SJSA1 (cell line): ENCODE results near the gene KRT81. TPM values are rescaled to one million over a fixed set of nuclear protein-coding genes. Genes with fewer than 3 reads are reported as not detected.
"Not testable (repeated sequence)": the region's sequence is repeated elsewhere in the genome, so short reads cannot be mapped to it uniquely, and the experiment has no call there.

Source experiments
- DNase-seq, 2 experiments: peaks; one replicate each; pipeline ENCODE4 v3.0.0-alpha.2; 2015 to 2020; ENCODE audit warnings: low spot score in 2 of 2, low read depth in 1 of 2
- H3K27ac ChIP-seq: fragments of 250-450 bp; sonication (Bioruptor Pico); 2 replicates; pipeline ENCODE4 v1.5.1; 2020; ENCODE audit warnings: mild to moderate bottlenecking, moderate library complexity
- H3K27me3 ChIP-seq: fragments of 250-450 bp; sonication (Bioruptor Pico); replicated peaks from 2 replicates; pipeline ENCODE4 v1.5.1; 2020; ENCODE audit warnings: mild to moderate bottlenecking, moderate library complexity
- H3K36me3 ChIP-seq: fragments of 250-450 bp; sonication (Bioruptor Pico); 2 replicates; pipeline ENCODE4 v1.5.1; 2020; ENCODE audit warnings: mild to moderate bottlenecking
- H3K4me1 ChIP-seq: fragments of 250-450 bp; sonication (Bioruptor Pico); replicated peaks from 2 replicates; pipeline ENCODE4 v1.6.1; 2021; ENCODE audit warnings: mild to moderate bottlenecking
- H3K4me3 ChIP-seq: fragments of 250-450 bp; sonication (Bioruptor Pico); 2 replicates; pipeline ENCODE4 v1.5.1; 2020; ENCODE audit warnings: mild to moderate bottlenecking
- H3K9me3 ChIP-seq: fragments of 250-450 bp; sonication (Bioruptor Pico); replicated peaks from 2 replicates; pipeline ENCODE4 v1.5.1; 2020; ENCODE audit warnings: mild to moderate bottlenecking
- total RNA-seq: library from RNA; depleted of rRNA; stranded (reverse); fragments of >200 nt; shearing (Covaris generic); gene quantifications from 2 replicates; pipeline ENCODE4 v1.2.3, GENCODE V29; 2014

Gene KRT81
- total RNA-seq, 1 experiment from 2014 or later, result 0.13 TPM

DNA sequence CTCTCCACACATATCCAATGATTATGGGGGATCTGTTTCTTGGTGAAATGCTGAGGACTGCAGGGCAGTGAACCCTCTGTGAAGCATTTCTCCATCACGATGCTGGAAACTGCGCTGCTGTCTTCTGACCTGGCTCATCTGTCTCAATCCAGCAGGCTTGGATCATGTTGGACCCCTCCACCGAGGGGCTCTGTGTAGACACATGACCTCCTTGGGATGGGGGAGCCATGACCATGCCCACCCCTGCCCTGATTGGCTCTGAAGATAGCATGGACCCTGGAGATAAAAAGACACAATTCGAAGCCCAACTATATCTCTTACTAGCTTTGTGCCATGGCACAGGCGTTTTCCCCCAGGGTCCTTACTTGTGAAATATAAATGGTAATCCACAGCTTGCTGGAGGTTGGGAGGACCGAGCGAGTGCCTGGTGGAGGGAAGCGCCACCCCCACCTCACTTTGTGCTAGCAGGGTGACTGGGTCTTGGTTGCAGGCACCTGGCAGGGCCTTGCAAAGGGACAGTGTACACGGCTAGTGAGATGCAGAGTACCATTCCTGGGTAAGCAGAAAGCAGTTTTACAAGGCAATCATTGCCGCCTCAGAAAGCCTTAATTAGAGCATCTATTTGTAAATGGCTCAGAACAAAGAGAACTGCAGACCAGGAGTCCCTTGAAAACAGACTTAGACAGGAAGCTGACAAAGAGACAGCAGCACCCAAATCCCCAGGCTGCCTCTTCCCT is 32.2 kb upstream of the KRT81 start:
- H3K9me3 ChIP-seq, result no peaks in the 10 kb centered on the region
- H3K27ac ChIP-seq, result no peak overlapping the region
- no peak for DNase-seq
- H3K4me1 ChIP-seq, result peaks cover 7% of the 10 kb centered on the region; the same call in 1 of the 2 replicates
- no peaks in the 10 kb centered on the region for H3K36me3 ChIP-seq
- H3K4me3 ChIP-seq, result no peak overlapping the region
- H3K27me3 ChIP-seq, result no peaks in the 10 kb centered on the region

DNA sequence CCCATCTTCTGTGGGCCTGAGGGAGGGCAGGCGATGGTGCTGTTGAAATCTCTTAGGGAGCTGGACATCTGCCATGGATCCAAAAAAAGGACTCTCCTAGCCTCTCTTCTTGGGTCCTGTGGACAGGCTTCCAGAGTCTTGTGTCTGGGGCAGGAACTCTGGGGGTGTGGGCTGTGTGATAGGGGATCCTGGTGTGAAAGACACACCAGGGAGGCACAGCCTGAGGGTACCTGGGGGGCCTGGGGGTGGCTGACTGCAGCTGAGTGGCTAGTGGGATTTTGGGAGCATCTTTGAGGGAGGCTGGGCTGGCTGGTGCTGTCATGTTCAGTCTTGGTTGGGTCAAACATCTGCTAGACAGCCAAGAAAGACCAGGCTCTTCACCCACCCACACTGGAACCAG is 31.7 kb upstream of the KRT81 start:
- Histone ChIP-seq H3K9me3 (no peaks in the 10 kb centered on the region), H3K27ac (no peak overlapping the region), H3K36me3 (no peaks in the 10 kb centered on the region), H3K4me3 (no peak overlapping the region), H3K4me1 (peaks cover 7% of the 10 kb centered on the region; the same call in 1 of the 2 replicates), H3K27me3 (no peaks in the 10 kb centered on the region)
- DNase-seq, result no peak

DNA sequence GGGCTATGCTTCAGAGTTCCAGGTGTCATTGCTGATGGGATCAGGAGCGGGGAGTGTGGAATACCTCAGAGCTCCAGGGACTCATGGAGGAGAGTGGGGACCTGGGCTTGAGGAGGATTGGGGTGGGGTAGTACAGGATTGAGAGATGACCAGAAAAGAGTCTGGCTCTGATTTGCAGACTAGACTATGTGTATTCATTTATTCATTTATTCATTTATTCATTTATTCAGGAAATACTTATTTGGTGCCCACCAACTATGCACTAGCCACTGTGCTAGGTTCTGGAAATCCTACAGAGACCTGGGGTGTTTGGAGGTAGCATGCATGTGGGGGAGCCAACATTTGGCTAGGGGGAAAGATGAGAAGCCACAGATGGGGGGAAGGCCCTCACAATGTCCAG is 30.7 kb upstream of the KRT81 start:
- DNase-seq, result no peak
- H3K36me3 ChIP-seq, result no peaks in the 10 kb centered on the region
- H3K27ac ChIP-seq, result no peak overlapping the region
- no peaks in the 10 kb centered on the region for H3K27me3 ChIP-seq
- H3K9me3 ChIP-seq, result no peaks in the 10 kb centered on the region
- no peaks in the 10 kb centered on the region; the same call in 1 of the 2 replicates for H3K4me1 ChIP-seq
- no peak overlapping the region for H3K4me3 ChIP-seq

DNA sequence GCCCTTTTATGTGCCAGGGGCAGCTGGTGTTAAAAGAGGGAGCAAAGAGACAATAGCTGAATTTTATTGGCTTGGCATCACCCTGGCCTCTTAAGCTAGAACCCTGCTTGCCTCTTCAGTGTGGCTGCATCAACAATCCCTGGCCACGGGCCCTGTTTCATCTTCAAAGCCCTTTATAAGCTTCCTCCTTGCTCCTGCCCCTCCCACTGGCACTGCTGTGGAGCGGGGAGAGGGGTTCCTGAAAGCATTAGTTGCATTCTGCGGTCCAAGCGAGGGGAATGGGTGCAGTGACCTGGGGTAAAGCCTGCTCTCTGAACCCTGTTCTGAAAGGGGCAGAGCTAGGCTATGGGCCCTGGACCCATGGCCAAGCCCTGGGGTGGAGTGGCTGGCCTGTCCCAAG is 30.1 kb upstream of the KRT81 start:
- H3K27me3 ChIP-seq, result no peaks in the 10 kb centered on the region
- no peaks in the 10 kb centered on the region for H3K4me1 ChIP-seq
- H3K27ac ChIP-seq, result no peak overlapping the region
- H3K4me3 ChIP-seq, result no peak overlapping the region
- H3K9me3 ChIP-seq, result no peaks in the 10 kb centered on the region
- no peak for DNase-seq
- H3K36me3 ChIP-seq, result no peaks in the 10 kb centered on the region

DNA sequence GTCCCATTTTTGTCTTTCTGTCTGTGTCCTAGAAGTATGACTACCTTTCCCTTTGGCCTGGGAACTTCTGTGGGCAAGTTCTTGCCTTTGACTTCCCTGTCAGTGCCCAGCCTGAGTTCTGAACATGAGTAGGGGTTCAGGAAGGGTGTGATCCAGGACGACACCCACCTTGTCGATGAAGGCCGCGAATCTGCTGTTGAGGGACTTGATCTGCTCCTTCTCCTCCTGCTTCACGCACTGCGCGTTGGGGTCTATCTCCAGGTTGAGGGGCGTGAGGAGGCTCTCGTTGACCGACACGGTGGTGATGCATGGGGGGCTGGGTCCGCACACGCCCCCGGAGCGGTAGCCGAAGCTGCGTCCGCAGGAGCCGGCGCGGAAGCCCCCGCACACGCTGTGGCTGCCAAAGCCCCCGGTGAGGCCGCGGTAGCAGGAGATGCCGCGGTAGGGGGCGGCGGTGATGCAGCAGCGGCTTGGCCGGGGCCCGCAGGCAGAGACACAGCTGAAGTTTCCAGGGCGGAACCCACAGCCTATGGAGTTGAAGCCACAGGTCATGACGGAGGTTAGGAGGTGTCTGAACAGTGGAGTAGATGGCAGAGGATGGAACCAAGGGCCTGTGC is 29.6 kb upstream of the KRT81 start, which contains the start of gene KRT83:
TSS of gene KRT83 (minus strand) at position 615 of the 617 bp plus-strand sequence. CDS start at position 552, 63 bp downstream.
- Histone ChIP-seq H3K4me3 (no peak within 1 kb of the TSS), H3K27me3 (no peaks in the 10 kb centered on the region), H3K4me1 (no peaks in the 10 kb centered on the region), H3K27ac (no peak within 1 kb of the TSS), H3K9me3 (no peaks in the 10 kb centered on the region), H3K36me3 (no peaks in the 10 kb centered on the region)
- no peak for DNase-seq

DNA sequence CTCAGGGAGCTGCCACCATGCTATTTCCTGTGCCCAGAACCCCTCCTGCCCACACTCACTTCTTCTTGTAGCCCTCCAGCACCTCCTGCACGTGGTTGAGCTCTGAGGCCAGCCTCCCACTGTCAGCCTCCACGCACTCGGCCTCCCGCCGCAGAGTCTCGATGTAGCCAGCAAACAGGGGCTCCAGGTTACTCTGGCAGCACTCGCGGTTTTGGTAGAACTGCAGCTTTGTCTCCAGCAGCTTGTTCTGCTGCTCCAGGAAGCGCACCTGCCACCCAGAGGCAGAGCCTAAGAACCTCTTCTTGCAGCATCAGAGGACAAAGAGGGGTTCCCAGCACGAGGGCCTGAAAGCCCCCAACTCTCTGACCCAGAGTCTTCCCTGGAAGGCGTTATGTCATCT is 27.8 kb upstream of the KRT81 start:
- H3K4me1 ChIP-seq, result no peaks in the 10 kb centered on the region
- H3K9me3 ChIP-seq, result no peaks in the 10 kb centered on the region
- no peaks in the 10 kb centered on the region for H3K36me3 ChIP-seq
- no peaks in the 10 kb centered on the region for H3K27me3 ChIP-seq
- no peak for DNase-seq
- no peak overlapping the region for H3K27ac ChIP-seq
- H3K4me3 ChIP-seq, result no peak overlapping the region

DNA sequence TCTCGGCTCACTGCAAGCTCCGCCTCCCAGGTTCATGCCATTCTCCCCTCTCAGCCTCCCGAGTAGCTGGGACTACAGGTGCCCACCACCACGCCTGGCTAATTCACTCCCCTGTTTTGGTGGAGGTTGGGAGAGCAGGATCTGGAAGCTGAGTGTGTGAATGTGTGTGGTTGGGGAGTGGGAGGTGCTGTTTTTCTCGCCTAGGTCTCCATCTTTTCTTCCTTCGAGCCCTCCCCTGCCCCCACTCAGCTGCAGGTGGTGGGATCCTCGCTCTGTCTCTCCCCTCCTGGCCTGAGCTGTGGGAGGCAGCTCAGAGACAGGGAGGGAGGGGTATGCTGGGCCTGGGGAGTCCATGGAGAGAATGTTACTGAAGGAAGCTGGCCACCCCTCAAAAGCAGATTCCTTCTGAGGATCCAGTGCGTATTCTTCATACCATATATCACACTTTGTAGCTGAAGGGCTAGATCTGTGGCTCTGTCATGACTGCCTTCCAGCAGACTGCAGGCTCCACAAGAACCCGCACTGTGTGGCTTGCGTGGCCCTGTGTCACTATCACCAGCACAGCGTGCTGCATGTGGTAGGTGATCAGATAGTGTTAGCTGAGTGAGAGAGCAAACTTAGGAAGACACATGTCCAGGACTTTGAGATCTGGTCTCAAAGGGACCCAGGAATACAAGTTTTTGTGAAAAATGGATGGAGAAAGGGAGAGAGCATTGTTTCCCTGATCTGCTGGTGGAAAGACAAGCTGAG is 27.1 kb upstream of the KRT81 start:
- Histone ChIP-seq H3K27me3 (no peaks in the 10 kb centered on the region), H3K27ac (no peak overlapping the region), H3K4me1 (no peaks in the 10 kb centered on the region), H3K4me3 (no peak overlapping the region), H3K9me3 (no peaks in the 10 kb centered on the region), H3K36me3 (no peaks in the 10 kb centered on the region)
- DNase-seq, result no peak

DNA sequence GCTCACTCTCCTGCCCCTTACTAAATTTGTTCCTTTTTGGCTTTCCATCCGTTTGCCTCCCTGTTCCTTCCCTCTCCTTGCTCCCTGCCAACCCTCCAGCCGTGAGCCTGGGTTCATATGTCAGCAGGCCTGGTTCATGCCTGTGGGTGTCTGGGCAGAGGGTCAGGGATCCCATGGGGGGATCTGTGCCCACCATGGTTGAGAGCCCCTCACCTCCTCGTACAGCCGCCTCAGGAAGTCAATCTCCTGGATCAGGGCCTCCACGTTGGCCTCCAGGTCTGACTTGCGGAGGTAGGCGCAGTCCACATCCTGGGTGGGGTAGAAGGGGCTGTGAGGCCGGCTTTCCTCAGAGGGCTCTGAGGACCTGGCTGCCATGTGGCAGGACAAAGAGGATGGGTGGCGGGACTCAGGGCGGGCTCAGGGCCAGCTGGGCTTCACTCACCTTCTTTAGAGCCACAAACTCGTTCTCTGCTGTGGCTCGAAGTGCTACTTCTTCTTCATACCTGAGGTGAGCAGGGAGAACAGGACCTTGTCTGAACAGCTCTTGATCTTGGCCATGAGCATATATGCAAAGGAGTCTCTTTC is 26.2 kb upstream of the KRT81 start:
- Histone ChIP-seq H3K4me3 (no peak overlapping the region), H3K27me3 (no peaks in the 10 kb centered on the region), H3K36me3 (no peaks in the 10 kb centered on the region), H3K4me1 (no peaks in the 10 kb centered on the region), H3K9me3 (no peaks in the 10 kb centered on the region), H3K27ac (no peak overlapping the region)
- peak in 1 of 2 experiments; percentile 40 for DNase-seq

DNA sequence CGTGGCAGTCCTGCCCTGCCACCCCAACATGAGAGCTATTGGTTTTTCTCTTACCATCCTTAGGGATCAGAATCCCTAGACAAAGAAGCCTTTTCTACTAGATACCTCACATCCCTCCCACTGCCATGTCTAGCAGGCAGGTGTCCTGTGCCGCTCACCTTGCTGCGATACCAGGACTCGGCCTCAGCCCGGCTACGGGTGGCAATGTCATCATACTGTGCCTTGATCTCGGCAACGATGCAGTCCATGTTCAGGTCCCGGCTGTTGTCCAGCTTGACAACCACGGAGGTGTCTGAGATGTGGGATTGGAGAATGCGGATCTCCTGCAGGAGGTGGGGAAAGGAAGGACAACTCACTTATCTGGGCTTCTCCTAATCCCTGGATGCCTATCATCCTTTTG is 25.4 kb upstream of the KRT81 start:
- no peak for DNase-seq
- Histone ChIP-seq H3K36me3 (no peaks in the 10 kb centered on the region), H3K4me1 (no peaks in the 10 kb centered on the region), H3K9me3 (no peaks in the 10 kb centered on the region), H3K27me3 (no peaks in the 10 kb centered on the region), H3K27ac (no peak overlapping the region), H3K4me3 (no peak overlapping the region)

DNA sequence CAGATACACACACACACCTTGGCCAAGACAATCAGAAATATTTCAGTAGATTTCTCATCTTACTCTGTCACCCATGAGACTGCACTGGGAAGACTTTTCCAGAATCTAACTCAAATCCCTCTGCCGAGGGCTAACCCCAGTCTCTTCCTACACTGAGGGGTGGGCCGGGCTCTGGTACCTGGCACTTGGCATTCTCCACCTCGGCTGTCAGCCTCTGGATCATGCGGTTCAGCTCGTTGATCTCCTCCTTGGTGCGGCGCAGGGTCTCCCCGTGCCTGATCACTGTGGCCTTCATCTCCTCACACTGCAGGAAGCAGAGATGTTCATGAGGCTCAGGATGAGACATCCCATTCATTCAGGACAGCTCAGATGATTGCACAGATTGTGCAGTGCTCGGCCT is 25.0 kb upstream of the KRT81 start:
- H3K9me3 ChIP-seq, result no peaks in the 10 kb centered on the region
- H3K4me3 ChIP-seq, result no peak overlapping the region
- no peak for DNase-seq
- no peaks in the 10 kb centered on the region for H3K36me3 ChIP-seq
- no peaks in the 10 kb centered on the region for H3K4me1 ChIP-seq
- H3K27me3 ChIP-seq, result no peaks in the 10 kb centered on the region
- H3K27ac ChIP-seq, result no peak overlapping the region

DNA sequence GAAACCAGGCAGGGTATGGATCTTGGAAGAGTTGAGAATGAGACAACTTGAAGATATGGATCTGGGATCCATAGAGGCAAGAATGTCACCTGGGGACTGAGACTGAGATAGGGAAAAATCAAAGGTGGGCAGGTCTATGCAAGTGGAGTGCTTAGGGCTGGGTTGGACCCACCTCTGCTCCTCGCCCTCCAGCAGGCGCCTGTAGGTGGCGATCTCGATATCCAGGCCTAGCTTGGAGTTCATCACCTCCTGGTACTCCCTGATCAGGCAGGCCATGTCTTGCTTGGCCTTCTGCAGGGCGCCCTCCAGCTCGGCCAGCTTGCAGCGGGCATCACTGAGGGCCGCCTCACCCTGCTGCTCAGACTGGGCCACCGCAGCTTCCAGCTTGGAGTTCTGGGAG is 24.4 kb upstream of the KRT81 start:
- DNase-seq, H3K27me3 ChIP-seq, H3K36me3 ChIP-seq, H3K4me1 ChIP-seq, H3K27ac ChIP-seq, H3K4me3 ChIP-seq, H3K9me3 ChIP-seq: not testable (repeated sequence)

DNA sequence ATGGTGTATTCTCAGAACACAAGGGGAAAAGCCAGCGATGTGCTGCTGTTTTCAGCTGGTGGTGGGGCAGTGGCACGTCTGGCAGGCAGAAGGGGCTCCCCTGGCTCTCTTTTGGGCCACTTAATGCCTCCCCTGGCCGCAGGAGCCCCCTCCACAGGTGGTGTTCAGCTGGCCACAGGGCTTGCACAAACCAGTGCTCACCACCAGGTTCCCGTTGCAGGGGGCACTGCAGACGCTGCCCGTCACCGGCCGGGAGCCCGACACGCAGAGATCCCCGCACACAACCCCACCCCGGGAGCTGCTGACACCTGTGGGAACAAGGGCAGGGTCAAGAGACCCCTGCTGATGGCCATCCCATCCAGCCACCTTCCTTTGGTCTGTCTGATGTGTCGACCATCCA is 23.2 kb upstream of the KRT81 start:
- peak in 1 of 2 experiments; percentile 30 for DNase-seq
- Histone ChIP-seq H3K4me1 (no peaks in the 10 kb centered on the region), H3K27ac (no peak overlapping the region), H3K36me3 (no peaks in the 10 kb centered on the region), H3K9me3 (no peaks in the 10 kb centered on the region), H3K4me3 (no peak overlapping the region), H3K27me3 (no peaks in the 10 kb centered on the region)

DNA sequence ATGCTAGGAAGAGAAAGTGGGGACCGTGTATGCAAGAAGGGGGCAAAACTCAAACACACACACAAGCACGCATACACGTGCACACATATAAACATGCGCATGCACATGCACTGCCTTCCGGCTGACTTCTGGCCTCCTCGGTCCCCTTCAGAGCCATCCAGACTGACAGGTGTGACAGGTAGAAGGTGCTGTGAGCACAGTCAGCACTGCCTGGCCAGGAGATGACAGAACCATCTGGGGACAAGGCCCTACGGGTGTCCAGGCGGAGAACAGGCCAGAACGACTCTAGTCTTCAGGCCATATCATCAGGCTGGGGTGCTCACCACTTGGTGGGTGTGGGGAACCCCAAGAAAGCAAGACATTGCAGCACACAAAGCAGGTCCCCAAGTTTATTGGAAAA is 22.6 kb upstream of the KRT81 start:
- Histone ChIP-seq H3K9me3 (no peaks in the 10 kb centered on the region), H3K4me3 (no peak overlapping the region), H3K36me3 (no peaks in the 10 kb centered on the region), H3K27me3 (no peaks in the 10 kb centered on the region), H3K27ac (no peak overlapping the region), H3K4me1 (peaks cover under 1% of the 10 kb centered on the region)
- DNase-seq, result peak in 1 of 2 experiments; percentile 30

DNA sequence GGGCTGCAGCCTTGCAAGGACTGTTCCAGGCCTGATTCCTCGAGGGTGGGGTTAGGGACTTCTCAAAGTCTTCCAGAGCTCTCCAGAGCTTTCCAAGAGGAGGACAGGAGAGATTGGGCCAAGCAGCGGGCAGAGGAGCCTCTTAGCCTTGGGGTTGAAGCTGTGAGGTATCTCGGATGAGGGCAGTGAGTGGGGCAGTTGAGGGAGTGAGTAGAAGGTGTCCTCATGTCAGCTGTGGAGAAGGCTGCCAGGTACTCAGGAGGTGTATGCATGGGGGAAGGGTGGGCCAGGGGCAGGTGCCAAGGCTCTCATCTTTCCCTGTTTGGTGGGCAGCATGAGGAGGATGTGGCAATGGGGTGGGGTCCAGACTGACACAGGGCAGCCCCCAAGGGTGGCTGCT is 22.1 kb upstream of the KRT81 start:
- DNase-seq, result peak in 1 of 2 experiments; percentile 23
- H3K27ac ChIP-seq, result no peak overlapping the region
- no peaks in the 10 kb centered on the region for H3K36me3 ChIP-seq
- peaks cover 5% of the 10 kb centered on the region for H3K4me1 ChIP-seq
- H3K4me3 ChIP-seq, result no peak overlapping the region
- no peaks in the 10 kb centered on the region for H3K9me3 ChIP-seq
- no peaks in the 10 kb centered on the region for H3K27me3 ChIP-seq
